Measurements from ENCODE around the gene FSD2. TPM values are rescaled to one million over a fixed set of nuclear protein-coding genes. Genes with fewer than 3 reads are reported as not detected.
A peak's percentile ranks its signal among the peaks of the same experiment; 100 is the strongest.

The FSD2 gene
- total and polyA plus RNA-seq, 2 donors (not counting 1 experiment from before 2014, with no cell fraction given): not detected

DNA sequence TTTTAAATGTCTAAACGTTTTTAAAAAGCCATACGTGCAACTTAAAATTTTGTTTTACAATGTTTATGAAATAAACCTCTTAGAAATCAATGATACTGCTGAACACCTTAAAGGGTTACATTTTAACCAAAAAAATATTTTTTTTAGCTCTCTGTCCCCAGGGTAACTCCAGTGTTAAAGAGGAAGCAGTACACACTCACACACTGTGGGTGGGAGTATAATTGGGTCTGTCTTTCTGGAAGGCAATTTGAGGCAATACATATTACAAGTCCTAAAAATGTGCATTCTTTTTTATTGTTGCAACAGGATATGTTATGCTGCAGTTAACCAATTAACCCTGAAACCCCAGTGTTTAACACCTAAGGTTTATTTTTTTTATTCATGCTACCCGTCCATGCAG, 37.7 kb upstream of the FSD2 start:
- Histone ChIP-seq H3K4me2 (replicated peaks; ENCODE audit: low read depth, low read length, poor library complexity, severe bottlenecking) (peak overlapping the region; percentile 76), H3K9me3 (ENCODE audit: control extremely low read depth in 1 of 3, control insufficient read depth in 2 of 3, insufficient read depth in 1 of 3, low read length in 2 of 3) (no peaks in the 10 kb centered on the region), H3K36me3 (replicated peaks in 1 of 2; ENCODE audit: control extremely low read depth in 1 of 2, control insufficient read depth in 1 of 2, extremely low read depth in 1 of 2, insufficient read depth in 2 of 2, low read length in 1 of 2) (no peaks in the 10 kb centered on the region), H2AFZ (ENCODE audit: insufficient read depth, low read depth, low read length, poor library complexity, severe bottlenecking) (no peak overlapping the region), H3K27me3 (replicated peaks in 1 of 4; ENCODE audit: control extremely low read depth in 1 of 4, control insufficient read depth in 3 of 4, insufficient read depth in 4 of 4, low read length in 3 of 4) (no peaks in the 10 kb centered on the region), H3K79me2 (ENCODE audit: control insufficient read depth, insufficient read depth, low read length) (no peaks in the 10 kb centered on the region), H3K9ac (ENCODE audit: low read length) (no peak overlapping the region), H4K20me1 (ENCODE audit: control insufficient read depth, insufficient read depth, low read length, poor library complexity, severe bottlenecking) (no peaks in the 10 kb centered on the region), H3K27ac (ENCODE audit: low read length in 2 of 2) (no peak overlapping the region), H3K4me3 (ENCODE audit: control extremely low read depth in 1 of 5, extremely low read depth in 1 of 5, insufficient read depth in 1 of 5, low read depth in 2 of 5, low read length in 4 of 5) (no peak overlapping the region), H3K4me1 (ENCODE audit: control insufficient read depth in 2 of 2, insufficient read depth in 2 of 2, low read length in 2 of 2) (peaks cover 14 to 16% of the 10 kb centered on the region in 2 donors)
- POLR2A ChIA-PET: interaction anchor here (0.7 to 0.8 kb wide), 2 partner anchors 21 to 225 kb away, joined by 3 to 7 read pairs; no protein-coding TSS in a partner anchor
- H3K27ac Mint-ChIP-seq: peak overlapping the region; percentile 79
- peak overlapping the region; percentile 60 for H3K4me3 Mint-ChIP-seq
- peaks cover 31% of the 10 kb centered on the region for H3K4me1 Mint-ChIP-seq
- 20% methylated on average over 1 of the region's 3 CpGs for whole genome bisulfite sequencing (ENCODE audit: insufficient coverage)
- no peaks in the 10 kb centered on the region for H3K9me3 Mint-ChIP-seq (ENCODE audit: insufficient read depth)
- no peaks in the 10 kb centered on the region for H3K27me3 Mint-ChIP-seq
- CTCF ChIA-PET: interaction anchor here (0.7 to 1.4 kb wide), 3 partner anchors 142 to 156 kb away, joined by 3 to 4 read pairs (median 4); no protein-coding TSS in a partner anchor
- TF ChIP-seq, protein P1, sequence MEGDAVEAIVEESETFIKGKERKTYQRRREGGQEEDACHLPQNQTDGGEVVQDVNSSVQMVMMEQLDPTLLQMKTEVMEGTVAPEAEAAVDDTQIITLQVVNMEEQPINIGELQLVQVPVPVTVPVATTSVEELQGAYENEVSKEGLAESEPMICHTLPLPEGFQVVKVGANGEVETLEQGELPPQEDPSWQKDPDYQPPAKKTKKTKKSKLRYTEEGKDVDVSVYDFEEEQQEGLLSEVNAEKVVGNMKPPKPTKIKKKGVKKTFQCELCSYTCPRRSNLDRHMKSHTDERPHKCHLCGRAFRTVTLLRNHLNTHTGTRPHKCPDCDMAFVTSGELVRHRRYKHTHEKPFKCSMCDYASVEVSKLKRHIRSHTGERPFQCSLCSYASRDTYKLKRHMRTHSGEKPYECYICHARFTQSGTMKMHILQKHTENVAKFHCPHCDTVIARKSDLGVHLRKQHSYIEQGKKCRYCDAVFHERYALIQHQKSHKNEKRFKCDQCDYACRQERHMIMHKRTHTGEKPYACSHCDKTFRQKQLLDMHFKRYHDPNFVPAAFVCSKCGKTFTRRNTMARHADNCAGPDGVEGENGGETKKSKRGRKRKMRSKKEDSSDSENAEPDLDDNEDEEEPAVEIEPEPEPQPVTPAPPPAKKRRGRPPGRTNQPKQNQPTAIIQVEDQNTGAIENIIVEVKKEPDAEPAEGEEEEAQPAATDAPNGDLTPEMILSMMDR (IDR thresholded peaks at IDR 0.05): no peak
- no peak for TF ChIP-seq EZH2 (IDR thresholded peaks at IDR 0.05; ENCODE audit: borderline replicate concordance, insufficient read depth, low read depth, low read length, poor library complexity, severe bottlenecking)
- no peak for DNase-seq
- intact Hi-C loops (cut with micrococcal nuclease): no loop called here
- ATAC-seq (ENCODE audit: low read depth): no peak

DNA sequence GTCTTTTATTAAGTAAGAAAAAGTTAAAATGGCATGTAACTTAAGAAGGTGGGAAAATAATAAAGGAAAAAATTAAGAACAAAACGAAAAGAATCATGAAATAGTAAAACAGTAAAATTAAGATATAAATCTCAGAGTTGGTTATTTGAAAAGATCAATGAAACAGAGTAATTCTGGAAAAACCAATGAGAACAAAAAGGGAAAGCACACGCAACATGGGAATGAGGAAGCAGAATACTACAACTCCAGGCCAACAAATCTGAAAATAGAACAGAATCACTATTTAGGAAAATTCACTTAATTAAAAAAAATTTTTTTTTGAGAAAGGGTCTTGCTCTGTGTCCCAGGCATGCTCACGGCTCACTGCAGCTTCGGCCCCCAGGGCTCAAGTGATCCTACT, 34.3 kb upstream of the FSD2 start:
- no peak overlapping the region for H3K9ac ChIP-seq (ENCODE audit: low read length)
- peaks cover 0 to 28% of the 10 kb centered on the region in 2 experiments for H3K36me3 ChIP-seq (replicated peaks in 1 of 2; ENCODE audit: control extremely low read depth in 1 of 2, control insufficient read depth in 1 of 2, extremely low read depth in 1 of 2, insufficient read depth in 2 of 2, low read length in 1 of 2)
- Mint-ChIP-seq H3K9me3 (ENCODE audit: insufficient read depth) (no peaks in the 10 kb centered on the region), H3K27me3 (no peaks in the 10 kb centered on the region), H3K4me1 (peaks cover 19% of the 10 kb centered on the region), H3K4me3 (no peak overlapping the region), H3K27ac (no peak overlapping the region)
- no peaks in the 10 kb centered on the region for H4K20me1 ChIP-seq (ENCODE audit: control insufficient read depth, insufficient read depth, low read length, poor library complexity, severe bottlenecking)
- no peaks in the 10 kb centered on the region for H3K9me3 ChIP-seq (ENCODE audit: control extremely low read depth in 1 of 3, control insufficient read depth in 2 of 3, insufficient read depth in 1 of 3, low read length in 2 of 3)
- 100% methylated on average over 2 of the region's 4 CpGs for WGBS (ENCODE audit: insufficient coverage)
- CTCF ChIA-PET: no interaction called here
- no peak overlapping the region for H3K4me2 ChIP-seq (replicated peaks; ENCODE audit: low read depth, low read length, poor library complexity, severe bottlenecking)
- H3K27ac ChIP-seq (ENCODE audit: low read length in 2 of 2): no peak overlapping the region
- TF ChIP-seq EZH2 (IDR thresholded peaks at IDR 0.05; ENCODE audit: borderline replicate concordance, insufficient read depth, low read depth, low read length, poor library complexity, severe bottlenecking): no peak
- TF ChIP-seq, protein P1 (IDR thresholded peaks at IDR 0.05): no peak
- H3K4me1 ChIP-seq (ENCODE audit: control insufficient read depth in 2 of 2, insufficient read depth in 2 of 2, low read length in 2 of 2): peaks cover 10 to 12% of the 10 kb centered on the region in 2 donors
- H2AFZ ChIP-seq (ENCODE audit: insufficient read depth, low read depth, low read length, poor library complexity, severe bottlenecking): no peak overlapping the region
- no peak overlapping the region for H3K4me3 ChIP-seq (ENCODE audit: control extremely low read depth in 1 of 5, extremely low read depth in 1 of 5, insufficient read depth in 1 of 5, low read depth in 2 of 5, low read length in 4 of 5)
- DNase-seq: no peak
- no peak for ATAC-seq (ENCODE audit: low read depth)
- H3K27me3 ChIP-seq (replicated peaks in 1 of 4; ENCODE audit: control extremely low read depth in 1 of 4, control insufficient read depth in 3 of 4, insufficient read depth in 4 of 4, low read length in 3 of 4): no peaks in the 10 kb centered on the region
- no peaks in the 10 kb centered on the region for H3K79me2 ChIP-seq (ENCODE audit: control insufficient read depth, insufficient read depth, low read length)
- intact Hi-C loops (cut with micrococcal nuclease): no loop called here
- POLR2A ChIA-PET: no interaction called here

Measured in B cell (primary cell).